GM21529 (cell line): Measurements from ENCODE around the gene USP35.
"Not testable (repeated sequence)": the region's sequence is repeated elsewhere in the genome, so short reads cannot be mapped to it uniquely, and the experiment has no call there.

Experiments
- ATAC-seq: cut with Tn5 transposase; IDR thresholded peaks from one replicate; pipeline ENCODE4 v1.9.1; 2021; ENCODE audit not compliant: unreplicated experiment

Gene USP35

DNA sequence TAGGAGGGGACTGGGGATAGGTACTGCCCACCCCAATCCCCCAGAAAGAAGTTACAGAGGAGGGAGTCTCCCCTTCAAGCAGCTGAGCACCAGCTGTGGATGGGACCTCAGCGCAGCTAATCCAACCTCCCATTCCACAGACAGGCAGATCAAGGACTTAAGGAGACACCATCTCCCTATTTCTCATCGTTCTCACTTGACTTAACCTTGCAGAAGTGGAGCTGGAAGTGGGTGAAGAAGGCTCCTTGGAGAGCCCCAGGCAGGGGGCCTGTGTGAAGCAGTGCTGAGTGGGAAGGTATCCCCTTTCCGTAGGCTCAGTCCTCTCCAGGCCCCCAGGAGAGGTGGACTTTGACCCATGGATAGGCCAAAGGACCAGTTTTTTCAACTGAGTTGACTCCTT, 27.3 kb downstream of the USP35 start:
- ATAC-seq: no peak

- ATAC-seq: no peak
Measured at GRCh38 chr11:78216571-78217287, 28.0 kb downstream of the USP35 start.

DNA sequence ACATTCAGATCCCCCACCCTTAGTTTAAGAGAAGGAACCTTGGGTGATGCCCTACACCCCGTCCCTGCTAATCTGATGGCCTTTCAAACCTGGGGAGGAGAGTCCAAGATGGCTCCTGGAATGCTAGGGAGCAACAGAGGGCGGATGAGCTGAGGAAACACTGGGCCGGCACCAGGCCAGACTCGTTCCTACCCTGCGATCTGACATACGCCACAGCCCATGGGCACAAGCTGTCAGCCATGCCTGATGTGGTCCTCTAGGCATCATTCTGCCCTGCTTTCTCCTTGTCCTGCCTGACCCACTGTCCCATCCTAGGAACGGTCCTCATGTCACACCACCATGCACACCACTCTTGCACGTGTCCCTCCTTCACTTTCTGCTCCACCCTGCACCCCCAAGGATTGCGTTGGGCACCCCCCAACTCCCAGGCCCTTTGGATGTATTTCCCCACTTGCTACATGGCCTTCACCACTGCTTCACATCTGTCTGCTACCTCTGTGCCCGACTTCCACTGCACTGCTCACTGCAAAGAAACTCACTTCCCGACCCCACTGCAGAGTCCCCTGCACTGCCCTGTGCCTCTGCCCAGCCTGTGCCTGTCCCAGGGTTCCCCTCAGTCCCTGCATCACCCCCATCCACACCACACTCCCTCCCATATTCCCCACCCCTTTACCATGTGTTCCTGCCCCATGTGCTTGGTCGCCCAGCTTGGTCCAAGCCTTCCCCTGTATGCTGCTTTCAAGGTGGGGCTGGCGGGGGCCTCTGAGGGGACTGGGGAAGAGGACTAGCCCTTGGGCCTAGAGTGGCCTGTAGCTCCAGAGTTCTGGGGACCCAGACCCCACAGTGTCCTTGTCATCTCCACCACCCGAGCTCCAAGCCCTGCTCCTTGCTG, 29.2 kb downstream of the USP35 start:
- no peak for ATAC-seq

GRCh38 chr11:78218707-78219492, 30.2 kb downstream of the USP35 start:
- no peak for ATAC-seq

GRCh38 chr11:78219493-78220217, 30.9 kb downstream of the USP35 start:
- no peak for ATAC-seq

- ATAC-seq: no peak
Measured at GRCh38 chr11:78220218-78221157, 31.8 kb downstream of the USP35 start.

- no peak for ATAC-seq
Measured at GRCh38 chr11:78221396-78222315, 32.9 kb downstream of the USP35 start.

DNA sequence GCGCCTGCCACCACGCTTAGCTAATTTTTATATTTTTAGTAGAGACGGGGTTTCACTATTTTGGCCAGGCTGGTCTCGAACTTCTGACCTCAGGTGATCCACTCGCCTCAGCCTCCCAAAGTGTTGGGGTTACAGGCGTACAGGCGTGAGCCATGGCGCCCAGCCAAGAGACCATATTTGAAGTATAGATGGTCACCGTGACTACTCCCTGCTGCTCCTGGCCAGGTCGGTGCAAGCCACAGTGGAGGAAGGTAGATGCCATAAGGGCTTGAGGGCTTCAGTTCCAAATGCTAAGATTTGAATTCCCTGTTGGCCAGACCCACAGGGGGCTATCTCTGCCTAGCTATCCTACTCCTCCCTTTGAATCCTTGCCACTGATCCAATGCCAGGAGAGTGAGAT, 34.0 kb downstream of the USP35 start:
- not testable (repeated sequence) for ATAC-seq

- peak; percentile 74 for ATAC-seq
Measured at GRCh38 chr11:78223320-78223954, 34.7 kb downstream of the USP35 start.

GRCh38 chr11:78224506-78224905, 35.8 kb downstream of the USP35 start:
- ATAC-seq: no peak

DNA sequence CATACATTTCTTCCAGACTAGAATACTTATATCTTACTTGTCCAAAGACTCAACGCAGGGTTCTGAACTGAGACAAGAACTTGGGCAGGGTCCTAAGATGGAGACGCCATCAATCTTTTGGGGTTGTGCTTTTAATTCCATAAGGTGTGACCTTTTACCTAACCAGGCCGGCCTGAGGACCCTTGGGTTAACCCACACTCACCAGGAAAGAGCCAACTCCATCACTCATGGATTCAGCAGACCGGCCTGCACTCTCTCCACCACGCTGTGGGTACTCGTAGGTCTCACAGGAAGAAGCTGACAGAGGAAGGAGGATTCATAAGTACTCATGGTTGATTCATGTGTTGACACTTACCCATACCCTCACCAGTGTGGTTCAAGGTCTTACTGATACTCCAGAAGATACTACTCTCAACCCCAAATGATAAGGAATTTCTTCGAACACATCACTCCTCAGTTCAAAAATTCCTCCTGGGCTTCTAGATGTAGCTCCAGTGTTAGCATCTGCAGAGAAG, 36.2 kb downstream of the USP35 start:
- ATAC-seq: no peak

GRCh38 chr11:78226684-78227680, 38.3 kb downstream of the USP35 start:
- no peak for ATAC-seq

DNA sequence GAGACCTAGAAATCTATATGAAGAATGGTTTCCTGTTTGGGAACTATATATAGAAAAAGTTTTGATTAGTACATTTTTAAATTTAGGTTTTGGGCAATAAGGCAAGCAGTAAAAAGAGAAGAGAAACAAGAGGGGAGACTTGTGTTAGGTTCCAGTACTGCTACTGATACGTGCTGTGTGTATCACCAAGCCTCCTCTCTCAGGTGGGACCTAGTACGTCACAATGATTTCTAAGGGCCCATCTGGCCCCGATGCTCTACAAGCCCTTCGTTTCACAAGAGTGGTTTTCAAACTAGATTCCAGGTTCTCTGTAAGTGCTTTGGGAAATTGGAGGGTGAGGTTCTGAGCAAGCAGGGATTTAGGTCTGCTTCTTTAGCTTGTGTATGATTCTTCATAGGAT, 39.2 kb downstream of the USP35 start:
- ATAC-seq: no peak

- ATAC-seq: no peak
Measured at GRCh38 chr11:78228467-78228866, 39.7 kb downstream of the USP35 start.

DNA sequence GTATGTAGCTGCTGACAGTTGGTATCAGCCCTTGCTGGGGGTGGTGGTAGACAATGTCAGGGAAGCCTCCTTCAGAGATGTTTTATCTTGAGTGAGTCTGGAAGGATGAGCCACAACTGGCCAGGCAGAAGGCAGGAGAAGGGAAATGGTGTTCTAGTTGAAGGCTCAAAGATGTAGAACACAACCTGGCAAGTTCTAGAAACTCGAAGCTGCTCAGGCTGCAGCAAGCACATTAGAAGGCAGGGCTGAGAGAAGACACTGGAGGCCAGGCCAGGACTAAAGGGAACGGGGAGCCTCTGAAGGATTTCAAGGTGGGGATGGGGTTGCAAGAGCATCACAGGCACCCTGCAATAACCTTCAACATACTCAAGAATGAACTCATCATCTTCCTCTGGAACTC, 40.4 kb downstream of the USP35 start:
- no peak for ATAC-seq

- ATAC-seq: no peak
Measured at GRCh38 chr11:78230161-78230877, 41.6 kb downstream of the USP35 start.
